ENCODE measurements around the gene WIZ.
"Not testable (repeated sequence)": the region's sequence is repeated elsewhere in the genome, so short reads cannot be mapped to it uniquely, and the experiment has no call there.

The WIZ gene

GRCh38 chr19:15399635-15400034 is 50.1 kb downstream of the WIZ start:
- DNase-seq (ENCODE audit: extremely low read depth, low read depth) = no peak
- H3K4me3 ChIP-seq (replicated peaks; ENCODE audit: low read depth, low read length) = no peak overlapping the region
- TF ChIP-seq, protein P1, sequence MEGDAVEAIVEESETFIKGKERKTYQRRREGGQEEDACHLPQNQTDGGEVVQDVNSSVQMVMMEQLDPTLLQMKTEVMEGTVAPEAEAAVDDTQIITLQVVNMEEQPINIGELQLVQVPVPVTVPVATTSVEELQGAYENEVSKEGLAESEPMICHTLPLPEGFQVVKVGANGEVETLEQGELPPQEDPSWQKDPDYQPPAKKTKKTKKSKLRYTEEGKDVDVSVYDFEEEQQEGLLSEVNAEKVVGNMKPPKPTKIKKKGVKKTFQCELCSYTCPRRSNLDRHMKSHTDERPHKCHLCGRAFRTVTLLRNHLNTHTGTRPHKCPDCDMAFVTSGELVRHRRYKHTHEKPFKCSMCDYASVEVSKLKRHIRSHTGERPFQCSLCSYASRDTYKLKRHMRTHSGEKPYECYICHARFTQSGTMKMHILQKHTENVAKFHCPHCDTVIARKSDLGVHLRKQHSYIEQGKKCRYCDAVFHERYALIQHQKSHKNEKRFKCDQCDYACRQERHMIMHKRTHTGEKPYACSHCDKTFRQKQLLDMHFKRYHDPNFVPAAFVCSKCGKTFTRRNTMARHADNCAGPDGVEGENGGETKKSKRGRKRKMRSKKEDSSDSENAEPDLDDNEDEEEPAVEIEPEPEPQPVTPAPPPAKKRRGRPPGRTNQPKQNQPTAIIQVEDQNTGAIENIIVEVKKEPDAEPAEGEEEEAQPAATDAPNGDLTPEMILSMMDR (IDR thresholded peaks at IDR 0.05; ENCODE audit: low read depth, low read length, missing control alignments) = no peak

- H3K4me3 ChIP-seq (replicated peaks; ENCODE audit: low read depth, low read length) = no peak overlapping the region
- DNase-seq (ENCODE audit: extremely low read depth, low read depth) = no peak
- TF ChIP-seq, protein P1 (IDR thresholded peaks at IDR 0.05; ENCODE audit: low read depth, low read length, missing control alignments) = no peak
Observed at GRCh38 chr19:15399234-15399515, 50.6 kb downstream of the WIZ start.

DNA sequence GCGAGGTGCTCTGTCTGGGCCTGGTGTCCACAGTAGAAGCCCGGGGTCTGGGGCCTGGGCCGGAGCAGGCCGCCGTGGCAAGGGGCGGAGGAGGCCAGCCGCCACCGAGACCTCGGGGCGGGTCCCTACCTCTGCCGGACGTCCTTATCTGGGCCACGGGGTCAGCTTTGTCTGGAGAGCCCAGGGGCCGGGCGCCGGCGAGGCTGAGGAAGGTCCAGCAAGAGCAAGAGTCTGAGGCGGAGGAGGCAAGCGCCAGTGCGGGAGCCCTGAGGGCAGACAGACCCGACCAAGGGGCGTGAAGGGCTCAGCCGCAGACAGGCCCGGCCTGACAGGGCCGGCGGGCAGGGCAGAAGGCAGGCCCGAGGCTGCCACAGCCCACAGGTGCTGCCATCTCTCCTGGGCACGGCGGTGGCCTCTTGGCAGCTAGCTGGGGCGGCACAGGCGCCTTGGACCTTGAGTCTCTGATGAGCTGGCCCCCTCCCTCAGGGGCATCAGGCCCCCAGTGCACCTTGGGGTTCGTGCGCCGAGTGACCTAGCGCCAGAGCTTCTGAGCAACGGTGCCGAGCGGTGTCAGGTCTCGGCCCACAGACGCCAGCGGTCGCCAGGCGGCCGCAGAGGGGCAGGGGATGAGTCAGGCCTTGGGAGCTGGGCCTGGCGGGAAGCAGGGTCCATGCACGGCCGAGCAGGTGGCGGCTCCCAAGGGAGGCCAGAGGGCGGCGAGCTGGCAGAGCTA is 51.1 kb downstream of the WIZ start:
- TF ChIP-seq, protein P1 (IDR thresholded peaks at IDR 0.05; ENCODE audit: low read depth, low read length, missing control alignments) = no peak
- no peak overlapping the region for H3K4me3 ChIP-seq (replicated peaks; ENCODE audit: low read depth, low read length)
- no peak for DNase-seq (ENCODE audit: extremely low read depth, low read depth)

DNA sequence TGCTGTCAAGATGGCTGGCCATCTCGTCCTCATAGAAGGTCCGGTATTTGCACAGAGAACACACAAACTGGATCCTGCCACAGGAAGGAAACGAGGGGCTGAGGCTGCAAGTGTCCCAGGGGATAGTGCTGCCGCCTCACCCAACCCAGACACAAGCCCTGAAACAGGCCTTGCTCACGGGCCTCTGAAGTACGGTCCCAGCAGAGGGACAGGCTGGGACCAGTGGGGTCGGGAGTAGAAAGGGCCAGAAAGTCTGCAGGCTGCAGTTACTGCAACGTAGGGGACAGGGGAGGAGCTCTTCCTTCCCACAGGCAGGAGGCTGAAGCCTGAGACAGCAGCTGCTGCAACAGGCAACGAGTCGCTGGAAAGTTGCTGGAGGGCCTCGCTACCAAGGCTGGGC is 52.0 kb downstream of the WIZ start:
- TF ChIP-seq, protein P1 (IDR thresholded peaks at IDR 0.05; ENCODE audit: low read depth, low read length, missing control alignments) = no peak
- no peak for DNase-seq (ENCODE audit: extremely low read depth, low read depth)

DNA sequence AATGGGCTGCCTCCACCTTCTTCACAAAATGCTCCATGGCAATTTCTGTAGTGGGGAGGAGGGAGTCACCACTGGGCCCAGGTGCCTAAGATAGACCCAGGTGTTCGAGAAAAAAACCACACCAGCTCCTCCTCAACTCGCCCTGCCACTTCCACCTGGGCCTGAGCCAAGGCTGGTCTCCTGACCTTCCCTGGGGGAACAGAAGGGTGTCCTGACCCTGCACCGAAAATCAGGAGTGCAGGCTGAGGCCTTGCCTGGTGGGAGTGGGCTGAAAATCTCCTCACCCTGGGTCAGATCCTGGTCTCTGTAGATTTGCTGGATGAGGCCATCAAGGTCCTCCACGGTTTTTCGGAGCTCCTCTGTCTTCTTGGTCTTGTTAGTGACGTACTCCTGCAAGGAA is 52.5 kb downstream of the WIZ start:
- DNase-seq (ENCODE audit: extremely low read depth, low read depth) = no peak
- TF ChIP-seq, protein P1 (IDR thresholded peaks at IDR 0.05; ENCODE audit: low read depth, low read length, missing control alignments) = no peak
- H3K4me3 ChIP-seq (replicated peaks; ENCODE audit: low read depth, low read length) = no peak overlapping the region

More for the DNA sequence above, 52.0 kb downstream of the WIZ start:
- H3K4me3 ChIP-seq (replicated peaks; ENCODE audit: low read depth, low read length) = no peak overlapping the region

DNA sequence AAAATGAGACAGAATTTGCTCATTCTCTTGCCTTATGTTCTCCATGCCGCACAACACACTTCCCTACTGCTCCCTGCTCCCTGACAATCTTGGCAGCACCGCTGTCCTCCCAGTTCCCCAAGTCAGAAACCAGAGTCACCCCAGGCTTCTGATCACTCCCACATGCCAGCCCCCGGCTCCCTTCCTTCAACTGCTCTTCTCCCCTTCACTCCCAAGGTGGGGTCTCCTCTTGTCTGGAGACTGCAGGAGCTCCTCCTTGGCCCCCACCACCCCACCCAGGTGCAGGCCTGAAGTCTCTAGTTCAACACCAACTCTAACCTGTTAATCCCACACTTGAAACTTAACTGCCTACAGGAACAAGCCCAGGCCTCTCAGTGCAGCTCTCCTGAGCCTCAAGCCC is 53.3 kb downstream of the WIZ start:
- TF ChIP-seq, protein P1 (IDR thresholded peaks at IDR 0.05; ENCODE audit: low read depth, low read length, missing control alignments) = no peak
- DNase-seq (ENCODE audit: extremely low read depth, low read depth) = no peak
- no peak overlapping the region for H3K4me3 ChIP-seq (replicated peaks; ENCODE audit: low read depth, low read length)

DNA sequence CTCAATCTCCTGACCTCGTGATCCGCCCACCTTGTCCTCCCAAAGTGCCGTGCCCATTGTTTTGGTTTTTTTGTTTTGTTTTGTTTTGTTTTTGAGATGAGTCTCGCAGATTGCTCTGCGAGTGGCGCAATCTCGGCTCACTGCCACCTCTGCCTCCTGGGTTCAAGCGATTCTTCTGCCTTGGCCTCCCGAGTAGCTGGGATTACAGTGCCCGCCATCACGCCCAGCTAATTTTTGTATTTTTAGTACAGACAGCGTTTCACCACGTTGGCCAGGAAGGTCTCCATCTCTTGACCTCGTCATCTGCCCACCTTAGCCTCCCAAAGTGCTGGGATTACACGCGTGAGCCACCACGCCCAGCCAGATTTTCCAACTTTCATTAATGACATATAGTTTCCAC is 54.5 kb downstream of the WIZ start:
- not testable (repeated sequence) for DNase-seq (ENCODE audit: extremely low read depth, low read depth); H3K4me3 ChIP-seq (replicated peaks; ENCODE audit: low read depth, low read length)
